HL-60/S4 treated with retinoic acid at 250 ng/mL for 4 days and 3 days (cell line): ENCODE results near the gene NETO2.
"Not testable (repeated sequence)": the region's sequence is repeated elsewhere in the genome, so short reads cannot be mapped to it uniquely, and the experiment has no call there.

Source experiments
- in situ Hi-C: fragments of 300-500 bp; cut with MboI; formaldehyde crosslinking; loops from 2 replicates; pipeline ENCODE4 v1.7.0; 2022; ENCODE audit warnings: low sequenced_read_pairs

Gene NETO2, protein sequence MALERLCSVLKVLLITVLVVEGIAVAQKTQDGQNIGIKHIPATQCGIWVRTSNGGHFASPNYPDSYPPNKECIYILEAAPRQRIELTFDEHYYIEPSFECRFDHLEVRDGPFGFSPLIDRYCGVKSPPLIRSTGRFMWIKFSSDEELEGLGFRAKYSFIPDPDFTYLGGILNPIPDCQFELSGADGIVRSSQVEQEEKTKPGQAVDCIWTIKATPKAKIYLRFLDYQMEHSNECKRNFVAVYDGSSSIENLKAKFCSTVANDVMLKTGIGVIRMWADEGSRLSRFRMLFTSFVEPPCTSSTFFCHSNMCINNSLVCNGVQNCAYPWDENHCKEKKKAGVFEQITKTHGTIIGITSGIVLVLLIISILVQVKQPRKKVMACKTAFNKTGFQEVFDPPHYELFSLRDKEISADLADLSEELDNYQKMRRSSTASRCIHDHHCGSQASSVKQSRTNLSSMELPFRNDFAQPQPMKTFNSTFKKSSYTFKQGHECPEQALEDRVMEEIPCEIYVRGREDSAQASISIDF

DNA sequence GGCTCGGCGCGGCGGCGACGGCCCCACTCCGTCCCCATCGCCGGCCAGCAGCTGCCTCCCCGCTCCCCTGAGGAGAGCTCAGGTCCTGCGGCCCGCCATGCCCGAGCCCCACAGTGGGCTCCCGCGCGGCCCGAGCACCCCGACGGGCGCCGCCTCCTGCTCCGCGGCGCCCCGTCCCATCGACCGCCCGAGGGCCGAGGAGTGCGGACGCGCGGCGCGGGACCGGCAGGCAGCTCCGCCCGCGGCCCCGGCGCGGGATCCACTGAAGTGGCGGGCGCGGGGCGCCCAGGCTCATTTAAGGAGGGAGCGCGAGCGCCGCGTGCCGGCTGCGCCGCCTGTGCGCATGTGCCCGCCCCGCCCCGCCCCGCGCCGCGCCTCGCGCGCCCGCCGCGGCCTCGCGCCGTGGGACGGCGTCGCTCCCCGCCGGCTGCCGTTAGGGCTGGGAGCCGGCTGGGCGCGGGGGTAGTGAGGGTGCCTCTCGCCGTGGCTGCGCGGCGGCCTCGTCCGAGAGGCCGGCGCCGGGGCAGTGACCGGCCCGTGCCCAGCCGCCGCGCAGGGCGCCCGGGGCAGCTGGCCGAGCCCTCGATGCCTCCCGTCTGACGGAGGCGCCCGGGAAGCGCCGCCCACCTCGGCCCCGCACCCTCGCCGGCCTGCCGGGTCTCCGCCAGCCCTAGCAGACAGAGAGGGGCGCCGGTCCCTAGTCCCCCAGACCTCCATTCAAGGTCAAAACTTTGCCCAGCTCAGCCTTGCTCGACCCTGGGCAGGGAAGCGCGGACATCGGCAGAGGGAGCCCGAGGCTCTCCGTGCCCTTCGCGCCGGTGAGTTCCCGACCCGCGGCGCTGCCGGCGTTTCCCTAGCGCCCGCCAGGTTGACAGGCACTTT lies at the start of gene NETO2:
TSS of gene NETO2 (minus strand) at position 269 of the 882 bp plus-strand sequence. CDS start 333 bp downstream, outside the sequence.
- in situ Hi-C loops = loop anchor here (25.0 kb wide), 1 partner anchor 1018 kb away; the partner anchor contains the start of gene ABCC12

- in situ Hi-C loops = no loop called here
These were observed 38.6 kb upstream of the NETO2 start for GRCh38 chr16:47182318-47182717.

- in situ Hi-C loops = not testable (repeated sequence)
These were observed 37.3 kb upstream of the NETO2 start for GRCh38 chr16:47181066-47181465.

GRCh38 chr16:47180073-47180472 lies 36.3 kb upstream of the NETO2 start:
- in situ Hi-C loops = no loop called here

- in situ Hi-C loops = no loop called here
These were observed 31.4 kb upstream of the NETO2 start for GRCh38 chr16:47175152-47175551.

DNA sequence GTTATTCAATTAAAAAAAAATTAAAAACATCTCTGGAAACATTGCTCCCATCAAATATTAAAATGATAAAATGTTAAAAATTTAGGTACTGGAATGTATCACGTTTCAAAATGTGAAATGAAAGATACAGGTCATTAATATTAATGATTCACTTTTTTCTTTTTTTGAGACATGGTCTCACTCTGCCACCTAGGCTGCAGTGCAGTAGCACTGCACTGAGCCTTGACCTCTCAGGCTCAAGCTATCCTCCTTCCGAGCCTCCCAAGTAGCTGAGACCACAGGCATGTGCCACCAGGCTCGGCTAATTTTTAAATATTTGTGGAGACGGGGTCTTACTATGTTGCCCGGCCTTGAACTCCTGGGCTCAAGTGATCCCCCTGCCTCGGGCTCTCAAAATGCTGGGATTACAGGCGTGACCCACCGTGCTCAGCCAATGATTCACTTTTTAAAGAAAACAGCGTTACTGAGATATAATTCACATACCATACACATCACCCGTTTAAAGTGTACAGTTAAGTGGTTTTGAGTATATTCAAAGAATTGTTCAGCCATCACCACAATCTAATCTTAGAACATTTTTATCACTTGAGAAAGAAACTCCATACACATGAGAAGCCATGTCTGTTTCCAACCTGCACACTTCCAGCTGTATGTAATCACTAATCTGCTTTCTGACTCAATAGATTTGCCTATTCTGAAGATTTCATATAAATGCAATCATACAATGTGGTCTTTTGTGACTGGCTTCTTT lies 19.1 kb upstream of the NETO2 start:
- in situ Hi-C loops = no loop called here

DNA sequence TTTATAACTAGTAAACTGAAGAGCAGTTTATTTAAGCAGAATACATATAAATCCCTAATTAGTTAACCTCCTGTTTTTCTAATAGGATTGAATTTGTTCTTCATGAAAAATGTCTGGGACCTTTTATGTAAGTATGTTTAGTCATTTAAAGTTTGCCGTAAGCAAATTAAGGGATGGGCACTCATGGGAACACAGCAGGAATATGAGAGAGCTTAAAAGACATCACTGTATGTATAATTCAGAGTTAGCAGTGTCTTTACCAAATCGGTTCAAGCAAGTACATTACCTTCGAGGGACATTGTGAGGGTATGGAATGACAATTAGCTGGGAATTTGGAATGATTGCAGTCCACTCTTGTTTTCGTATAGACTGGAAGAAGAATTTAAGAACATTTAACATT lies 17.7 kb upstream of the NETO2 start:
- in situ Hi-C loops = no loop called here

GRCh38 chr16:47160422-47160821 lies 16.7 kb upstream of the NETO2 start:
- in situ Hi-C loops = no loop called here

DNA sequence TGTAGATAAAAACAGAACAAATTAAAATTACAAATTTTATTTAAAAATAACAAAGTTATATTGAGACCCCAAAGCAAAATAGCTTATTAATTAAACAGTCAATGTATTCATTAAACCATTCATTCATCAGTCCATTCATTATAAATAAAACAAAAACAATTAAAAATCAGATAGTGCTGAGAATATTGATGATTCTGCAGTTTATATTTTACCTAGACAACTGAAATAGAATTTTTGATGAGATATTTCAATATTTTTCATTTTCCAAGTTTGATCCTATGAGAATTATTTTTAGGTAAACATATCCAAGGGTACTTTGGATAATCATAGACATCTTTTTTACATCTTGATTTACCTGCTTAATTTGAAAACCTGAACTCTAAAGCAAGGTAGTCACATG lies 15.2 kb upstream of the NETO2 start:
- in situ Hi-C loops = no loop called here

GRCh38 chr16:47156680-47157215 lies 13.0 kb upstream of the NETO2 start:
- in situ Hi-C loops = no loop called here

DNA sequence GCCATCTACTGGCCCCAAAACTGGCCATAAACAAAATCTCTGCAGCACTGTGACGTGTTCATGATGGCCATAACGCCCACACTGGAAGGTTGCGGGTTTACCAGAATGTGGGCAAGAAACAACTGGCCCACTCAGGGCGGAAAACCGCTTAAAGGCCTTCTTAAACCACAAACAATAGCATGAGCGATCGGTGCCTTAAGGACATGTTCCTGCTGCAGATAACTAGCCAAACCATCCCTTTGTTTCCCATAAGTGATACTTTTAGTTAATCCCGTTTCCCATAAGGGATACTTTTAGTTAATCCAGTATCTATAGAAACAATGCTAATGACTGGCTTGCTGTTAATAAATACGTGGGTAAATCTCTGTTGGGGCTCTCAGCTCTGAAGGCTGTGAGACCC lies 8.8 kb upstream of the NETO2 start:
- in situ Hi-C loops = not testable (repeated sequence)

GRCh38 chr16:47150067-47150466 lies 6.3 kb upstream of the NETO2 start:
- in situ Hi-C loops = no loop called here

- in situ Hi-C loops = loop anchor here (25.0 kb wide), 1 partner anchor 1018 kb away; the partner anchor contains the start of gene ABCC12
These were observed 773 bp upstream of the NETO2 start for GRCh38 chr16:47144559-47144877.

DNA sequence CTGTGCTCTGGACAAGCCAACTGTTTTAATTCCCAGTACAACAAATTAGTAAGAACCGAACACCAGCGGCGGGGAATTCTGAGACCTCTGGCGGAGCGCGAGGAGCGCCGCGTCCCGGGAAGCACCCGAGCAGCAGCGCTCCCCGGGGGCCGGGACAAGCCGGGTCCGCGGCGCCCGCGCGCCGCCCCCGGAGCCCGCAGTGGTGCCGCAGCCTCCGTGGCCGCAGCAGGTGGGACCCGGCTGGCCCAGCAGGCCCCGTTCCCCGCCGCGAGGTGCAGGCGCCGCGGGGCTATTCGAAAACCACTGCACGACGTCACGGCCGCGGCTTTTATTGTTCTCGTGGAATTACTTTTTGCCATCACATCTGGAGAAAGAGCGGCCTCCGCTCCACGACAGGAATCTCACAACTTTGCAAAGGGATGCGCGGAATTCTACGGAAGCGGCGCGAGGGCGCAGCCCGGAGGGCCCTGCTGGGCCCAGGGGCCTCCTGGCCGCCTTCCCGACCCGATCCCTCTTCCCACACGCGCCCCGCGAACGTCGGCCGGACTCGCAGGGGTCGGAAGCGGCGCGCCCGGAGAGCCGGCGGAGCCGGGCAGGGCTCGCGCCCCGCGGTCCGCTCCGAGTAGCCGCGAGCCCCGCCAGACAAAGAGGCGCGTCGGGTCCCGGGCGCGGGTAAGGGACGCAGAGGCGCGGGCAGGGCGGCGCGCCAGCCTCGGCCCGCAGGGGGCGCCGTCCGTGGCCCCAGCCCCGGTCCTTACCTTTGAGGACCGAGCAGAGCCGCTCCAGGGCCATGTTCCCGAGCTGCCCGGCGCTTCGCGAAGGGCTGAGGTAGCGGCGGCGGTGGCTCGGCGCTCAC lies 696 bp downstream of the NETO2 start:
- in situ Hi-C loops = loop anchor here (25.0 kb wide), 1 partner anchor 1019 kb away; the partner anchor contains the start of gene ABCC12

DNA sequence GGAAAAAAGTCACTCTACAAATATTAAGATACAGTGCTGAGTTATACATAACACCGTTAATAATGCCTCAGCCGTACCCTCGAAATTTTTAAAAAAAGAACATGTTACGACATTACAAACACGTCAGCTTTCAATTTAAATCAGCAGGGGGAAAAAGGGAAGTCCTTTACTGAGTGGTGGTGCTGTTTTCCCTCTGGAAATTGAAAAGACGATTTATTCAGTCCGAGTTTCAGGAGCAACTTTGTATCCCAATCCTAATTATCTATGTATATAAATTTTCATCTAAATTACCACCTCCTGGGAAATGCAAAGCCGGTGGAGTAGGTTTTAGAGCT lies 1.3 kb downstream of the NETO2 start:
- in situ Hi-C loops = loop anchor here (25.0 kb wide), 1 partner anchor 1020 kb away; the partner anchor contains the start of gene ABCC12

DNA sequence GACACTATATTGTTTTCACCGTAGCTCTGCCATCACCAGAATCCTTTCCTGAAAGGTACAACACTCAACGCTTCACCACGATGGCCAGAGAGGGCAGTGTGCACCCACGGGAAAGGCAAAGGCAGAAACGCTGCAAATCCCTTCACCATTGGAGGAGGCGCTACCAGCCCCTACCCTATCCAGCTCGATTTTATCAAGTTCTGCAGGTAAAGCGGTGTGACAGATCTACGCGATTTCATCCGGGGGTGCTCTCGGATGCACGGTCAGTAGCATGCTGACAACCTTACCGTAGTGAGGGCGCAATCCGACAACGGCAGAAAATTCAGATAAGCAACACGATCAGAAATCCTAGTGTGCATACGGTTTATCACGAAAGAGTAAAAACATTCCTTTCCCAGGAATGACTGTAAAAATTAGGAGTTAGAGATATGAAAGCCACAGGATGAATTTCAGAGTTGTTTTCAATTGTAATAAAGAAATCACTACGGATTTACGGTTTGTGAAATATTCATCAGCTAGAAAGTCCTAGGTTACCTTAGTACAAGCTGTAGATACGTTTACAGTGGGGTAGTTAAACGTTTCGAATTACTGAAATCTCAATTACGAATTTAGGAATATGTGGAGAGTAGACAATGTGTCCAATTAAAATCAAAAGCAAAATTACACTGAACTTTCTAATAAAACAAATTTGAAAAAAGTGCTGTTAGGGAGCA lies 1.8 kb downstream of the NETO2 start:
- in situ Hi-C loops = loop anchor here (25.0 kb wide), 1 partner anchor 1020 kb away; the partner anchor contains the start of gene ABCC12

- in situ Hi-C loops = loop anchor here (25.0 kb wide), 1 partner anchor 1022 kb away; the partner anchor contains the start of gene ABCC12
These were observed 3.1 kb downstream of the NETO2 start for GRCh38 chr16:47140686-47141085.

GRCh38 chr16:47139561-47140185 lies 4.1 kb downstream of the NETO2 start:
- in situ Hi-C loops = loop anchor here (25.0 kb wide), 1 partner anchor 1023 kb away; the partner anchor contains the start of gene ABCC12
